Left lobe of liver (tissue), 2 donors: Measurements from ENCODE around the gene GCM1. TPM values are rescaled to one million over a fixed set of nuclear protein-coding genes. Genes with fewer than 3 reads are reported as not detected.

Experiments used
- ATAC-seq: fragments of 200-7000 bp; cut with Tn5 transposase; one replicate; pipeline ENCODE4 v1.9.1; 2020; ENCODE audit warnings: mild to moderate bottlenecking, moderate library complexity
- DNase-seq: peaks from one replicate; pipeline ENCODE4 v3.0.0-alpha.2; 2020; ENCODE audit warnings: low spot score
- total RNA-seq: library from RNA; stranded (reverse); gene quantifications from one replicate; pipeline ENCODE4 v1.2.1, GENCODE V29; 2021
- donor health status: DM: no; HTN: no; CAD: no; lungs with moderate emphysema.
- donor health status: DM: no; HTN: yes; CAD: no.

GCM1 gene
- total RNA-seq, 1 donor from 2014 or later: not detected

DNA sequence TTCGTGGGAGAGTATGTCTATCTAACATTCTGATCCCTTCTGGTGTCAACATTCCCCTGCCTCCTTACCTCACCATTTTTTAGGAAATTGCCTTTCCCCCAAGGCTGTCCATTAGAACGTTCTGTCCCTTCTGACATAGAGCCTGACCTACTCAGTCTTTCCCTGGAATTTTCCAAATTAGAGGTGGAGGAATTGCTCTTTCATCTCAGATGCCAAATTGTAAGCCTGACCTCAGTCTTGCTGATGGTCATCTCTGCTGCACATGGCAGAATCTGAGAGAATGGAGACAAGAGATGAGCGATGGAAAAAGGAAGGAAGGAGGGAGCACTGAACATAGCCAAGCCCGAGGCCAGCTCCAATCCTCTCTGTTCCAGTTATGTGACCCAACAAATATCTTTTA lies 5.4 kb upstream of the GCM1 start:
- no peak for ATAC-seq
- DNase-seq: no peak

DNA sequence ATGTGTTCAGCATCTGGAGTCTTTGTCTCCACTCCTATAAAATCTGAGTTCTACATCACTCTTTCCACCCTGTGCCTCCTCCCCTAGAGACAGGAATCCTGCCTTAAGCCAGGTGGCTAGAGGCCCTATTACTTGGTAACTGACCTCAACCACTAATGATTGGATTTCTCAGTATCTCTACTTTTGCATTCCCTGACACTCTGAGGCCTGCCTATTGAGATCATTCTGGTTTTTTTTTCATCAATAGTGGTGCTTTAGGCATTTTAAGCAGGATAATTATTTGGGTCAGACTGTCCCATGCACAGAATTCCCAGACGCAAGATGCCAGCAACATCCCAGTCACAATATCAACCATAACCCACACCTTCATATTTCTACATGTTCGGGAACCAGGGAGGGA lies 3.9 kb upstream of the GCM1 start:
- no peak for ATAC-seq
- DNase-seq: no peak

DNA sequence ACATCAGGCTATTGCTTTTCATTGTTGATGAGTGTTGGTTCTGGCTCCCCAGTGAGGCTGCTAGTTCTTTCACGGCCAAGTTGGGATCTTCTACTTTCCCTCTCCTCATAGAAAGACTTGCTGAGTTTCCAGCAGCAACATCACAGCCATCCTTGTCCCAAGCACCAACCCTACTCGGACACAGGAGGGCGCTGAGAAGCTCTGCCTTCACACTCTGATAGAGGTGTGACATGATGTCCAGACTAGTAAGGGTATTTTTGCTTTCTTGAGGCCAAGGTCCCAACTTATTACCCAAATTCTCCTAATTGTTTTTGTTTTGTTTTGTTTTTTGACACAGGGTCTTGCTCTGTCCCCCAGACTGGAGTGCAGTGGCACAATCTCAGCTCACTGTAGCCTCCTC lies 3.0 kb upstream of the GCM1 start:
- DNase-seq (no peak), ATAC-seq (no peak)

DNA sequence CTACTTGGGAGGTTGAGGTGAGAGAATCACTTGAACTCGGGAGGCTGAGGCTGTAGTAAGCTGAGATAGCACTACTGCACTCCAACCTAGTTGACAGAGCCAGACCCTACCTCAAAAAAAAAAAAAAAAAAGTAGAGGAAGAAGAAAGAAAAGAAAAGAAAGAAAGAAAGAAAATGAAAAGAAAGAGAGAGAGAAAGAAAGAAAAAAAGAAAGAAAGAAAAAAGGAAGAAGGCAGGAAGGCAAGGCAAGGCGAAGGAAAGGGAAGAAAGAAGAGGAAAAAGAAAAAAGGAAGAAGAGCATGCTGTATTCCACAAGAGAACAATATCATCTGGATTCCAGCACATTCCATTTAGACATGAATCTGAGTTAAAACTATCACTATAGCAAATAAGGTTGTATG lies 3.8 kb downstream of the GCM1 start:
- no peak for ATAC-seq
- DNase-seq: no peak

DNA sequence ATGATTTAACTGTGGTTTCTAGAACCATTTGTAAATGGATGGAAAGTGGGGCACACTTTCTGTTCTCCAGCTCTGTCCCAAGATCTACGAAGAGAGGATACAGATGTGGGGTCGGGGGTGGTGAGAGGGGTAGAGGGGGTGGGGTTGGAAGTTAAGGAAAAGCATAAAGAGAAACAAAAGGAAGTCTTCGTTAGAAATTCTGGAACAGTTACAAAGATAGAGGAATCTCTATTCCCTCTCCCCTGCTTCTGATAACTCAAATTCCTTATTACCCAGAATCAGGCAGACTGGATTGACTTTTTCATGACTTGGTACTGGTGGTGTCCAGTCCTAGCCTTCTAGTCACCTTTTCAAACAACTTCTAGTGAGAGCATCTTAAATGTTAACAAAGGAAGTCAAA lies 4.9 kb downstream of the GCM1 start:
- DNase-seq (no peak), ATAC-seq (no peak)

DNA sequence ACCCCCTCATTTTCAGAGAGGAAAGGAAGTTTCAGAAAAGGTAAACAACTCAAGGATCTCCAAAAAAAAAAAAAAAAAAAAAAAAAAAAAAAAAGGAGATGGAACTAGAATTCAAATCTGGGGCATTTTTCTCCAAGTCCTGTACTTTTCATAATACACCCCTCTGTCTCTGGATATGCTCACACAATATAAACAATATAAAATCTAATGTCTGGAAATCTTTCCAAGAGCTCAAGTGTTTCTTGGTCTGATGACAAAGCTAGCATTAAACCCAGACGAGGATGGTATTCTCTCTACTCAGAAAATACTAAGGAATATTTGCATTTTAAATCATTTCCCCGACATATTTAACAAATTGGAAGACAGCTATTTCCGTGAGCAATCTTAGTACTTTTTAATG lies 5.8 kb downstream of the GCM1 start:
- no peak for ATAC-seq

DNA sequence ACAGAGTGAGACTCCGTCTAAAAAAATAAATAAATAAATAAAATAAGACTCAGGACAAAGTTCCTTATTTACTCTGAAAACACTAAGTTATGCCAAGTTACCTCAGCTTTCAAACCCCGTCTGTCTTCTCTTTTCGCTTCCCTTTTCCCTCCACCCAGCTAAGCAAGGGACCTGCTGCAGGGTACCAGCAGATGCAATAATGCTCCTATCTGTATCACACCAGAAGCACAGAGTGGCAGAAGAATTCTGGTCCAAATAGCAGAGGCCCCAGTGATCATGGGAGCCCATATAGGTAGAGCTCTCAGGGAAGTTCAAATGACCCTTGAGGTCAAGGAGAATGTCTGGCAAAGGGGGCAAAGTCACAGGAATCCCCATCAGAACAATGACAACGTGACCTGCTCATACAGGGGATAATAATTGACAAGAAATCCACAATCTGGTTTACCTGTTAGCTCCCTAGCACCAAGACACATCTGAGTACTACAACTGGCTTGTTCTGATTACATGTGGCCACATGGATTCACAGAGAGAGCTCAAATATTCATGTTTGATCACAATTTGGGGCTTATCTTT lies 8.7 kb downstream of the GCM1 start:
- no peak for DNase-seq
- no peak for ATAC-seq

More for the DNA sequence above, 5.8 kb downstream of the GCM1 start:
- DNase-seq: no peak

DNA sequence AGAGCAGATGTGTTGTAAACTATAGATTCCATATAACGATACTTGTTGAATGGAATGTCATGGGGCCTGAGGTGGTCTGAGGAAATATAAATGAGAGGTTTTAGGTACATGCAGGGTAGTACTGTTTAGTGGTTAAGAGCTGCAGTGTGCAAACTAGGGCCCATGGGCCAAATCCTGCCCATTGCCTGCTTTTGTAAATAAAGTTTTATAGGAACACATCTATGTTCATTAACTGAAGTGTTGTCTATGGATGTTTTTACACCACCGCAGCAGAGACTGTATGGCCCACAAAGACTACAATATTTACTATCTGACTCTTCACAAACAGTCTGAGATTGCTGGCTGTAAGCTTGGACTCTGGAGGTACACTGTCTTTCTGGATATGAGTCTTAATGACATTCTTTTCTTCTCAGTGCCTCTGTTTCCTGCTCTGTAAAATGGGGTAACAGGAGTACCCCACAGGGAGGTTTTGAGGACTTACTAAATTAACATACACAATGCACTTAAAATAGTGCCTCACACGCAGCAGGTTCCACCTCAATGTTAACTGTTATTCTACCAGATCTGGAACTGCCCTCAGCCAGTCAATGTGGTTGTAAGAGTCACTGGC lies 12.5 kb downstream of the GCM1 start:
- no peak for DNase-seq
- ATAC-seq: no peak

DNA sequence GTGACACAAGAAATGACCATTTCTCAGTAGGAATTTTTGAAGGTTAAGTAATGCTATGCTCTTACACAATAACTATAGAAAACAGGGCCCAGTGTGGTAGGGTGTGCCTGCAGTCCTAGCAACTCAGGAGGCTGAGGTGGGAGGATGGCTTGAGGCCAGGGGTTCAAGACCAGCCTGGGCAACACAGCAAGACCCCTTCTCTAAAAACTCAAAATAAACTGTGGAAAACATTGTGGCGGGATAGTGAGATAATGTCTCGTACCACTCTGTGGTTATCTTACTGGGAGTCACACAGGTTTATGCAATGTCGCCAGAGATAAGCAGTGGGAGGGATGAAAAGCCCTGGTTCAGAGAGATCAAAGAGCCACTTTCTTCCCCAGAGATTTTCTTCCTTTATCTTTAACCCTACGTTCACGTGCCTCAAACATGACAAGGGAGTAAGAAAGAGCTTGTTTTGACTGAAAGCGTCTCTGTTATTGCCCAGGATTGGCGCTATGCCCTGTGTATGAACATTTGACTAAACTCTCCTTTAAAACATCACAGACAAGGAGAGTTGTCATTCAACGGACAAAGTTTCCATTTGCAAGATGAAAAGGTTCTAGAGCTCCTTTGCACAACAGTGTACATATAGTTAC lies 13.9 kb downstream of the GCM1 start:
- DNase-seq (no peak), ATAC-seq (no peak)

DNA sequence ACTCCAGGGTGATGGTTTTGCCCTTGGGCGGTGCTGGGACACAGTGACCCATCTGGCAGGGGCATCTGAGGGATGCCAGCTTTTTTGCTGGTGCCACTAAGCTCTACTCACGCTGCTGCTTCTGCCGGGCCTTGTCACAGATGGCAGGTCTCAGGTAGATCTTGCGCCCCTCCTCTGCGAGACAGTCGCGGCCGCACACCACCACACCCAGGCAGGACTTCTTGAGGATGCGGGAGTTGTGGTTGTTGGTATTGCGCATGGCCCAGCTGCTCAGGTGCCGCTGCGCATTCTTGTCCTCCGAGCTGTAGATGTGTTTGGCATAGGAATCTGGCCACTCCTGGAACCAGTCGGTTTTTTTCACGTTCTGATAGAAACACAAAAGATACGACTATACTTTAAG lies 14.7 kb downstream of the GCM1 start:
- DNase-seq (no peak), ATAC-seq (no peak)

DNA sequence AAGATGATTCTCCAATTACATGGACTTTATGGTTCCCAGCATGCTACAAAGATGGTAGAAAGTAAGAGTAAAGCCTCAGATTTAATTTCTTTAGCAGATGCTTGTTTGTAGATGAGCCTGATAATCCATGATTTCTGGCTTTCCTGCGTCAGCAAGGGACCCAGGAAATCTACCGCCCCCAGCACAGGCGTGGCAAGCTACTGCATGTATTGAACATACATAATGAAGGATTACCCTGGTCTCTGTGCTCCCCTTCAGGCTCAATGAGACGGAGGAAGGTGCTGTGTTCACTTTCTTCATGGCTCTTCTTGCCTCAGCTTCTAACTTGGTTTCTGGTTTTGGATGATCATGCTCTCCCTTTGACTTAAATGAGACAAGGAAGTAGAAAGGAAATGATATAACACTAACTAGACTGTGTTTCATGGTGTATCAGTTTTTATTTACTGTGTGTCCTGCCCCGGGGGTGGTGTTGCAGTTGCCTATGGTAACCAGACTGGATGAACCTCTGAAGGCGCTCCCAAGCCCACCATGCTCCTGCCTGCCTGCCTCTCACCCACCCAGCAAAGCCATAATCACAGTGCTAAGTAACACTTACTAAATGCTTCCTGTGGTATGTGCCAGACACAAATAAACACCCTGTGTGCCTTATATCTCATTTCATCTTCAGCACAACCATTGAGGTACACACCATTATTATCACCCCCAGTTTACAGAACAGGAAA lies 17.9 kb downstream of the GCM1 start:
- ATAC-seq: no peak
- no peak for DNase-seq

DNA sequence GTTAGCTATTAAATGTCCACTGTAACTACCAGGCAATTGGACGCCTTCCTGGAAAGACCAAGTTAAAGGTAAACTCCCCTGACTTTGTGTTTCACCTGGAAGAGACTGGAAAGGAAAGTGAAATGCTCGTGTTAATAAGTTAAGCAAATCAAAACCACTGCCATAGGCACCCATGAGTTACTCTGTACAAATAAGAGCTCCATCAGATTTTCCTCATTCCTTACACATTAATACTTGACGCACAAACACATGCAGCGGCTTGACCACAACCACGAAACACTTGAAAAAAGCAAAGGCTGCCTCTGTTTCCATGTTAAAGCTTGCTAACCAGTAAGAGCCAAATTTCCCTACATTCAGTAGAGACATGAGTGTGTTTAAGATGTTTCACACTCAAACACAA lies 19.8 kb downstream of the GCM1 start:
- ATAC-seq: no peak
- no peak for DNase-seq

DNA sequence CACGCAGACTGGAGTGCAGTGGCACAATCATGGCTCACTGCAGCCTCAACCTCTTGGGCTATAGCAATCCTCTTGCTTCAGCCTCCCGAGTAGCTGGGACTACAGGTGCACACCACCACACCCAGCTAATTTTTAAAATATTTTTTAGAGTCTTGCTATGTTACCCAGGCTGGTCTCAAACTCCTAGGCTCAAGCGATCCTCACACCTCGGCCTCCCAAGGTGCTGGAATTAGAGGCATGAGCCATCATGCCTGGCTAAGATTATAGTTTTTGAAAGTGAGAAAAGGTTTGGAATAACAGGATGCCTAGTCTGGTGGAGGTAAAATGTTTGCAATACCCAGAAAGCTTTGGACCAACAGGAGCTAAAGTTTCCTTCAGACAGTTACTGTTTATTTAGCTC lies 23.4 kb downstream of the GCM1 start:
- ATAC-seq (no peak), DNase-seq (no peak)

DNA sequence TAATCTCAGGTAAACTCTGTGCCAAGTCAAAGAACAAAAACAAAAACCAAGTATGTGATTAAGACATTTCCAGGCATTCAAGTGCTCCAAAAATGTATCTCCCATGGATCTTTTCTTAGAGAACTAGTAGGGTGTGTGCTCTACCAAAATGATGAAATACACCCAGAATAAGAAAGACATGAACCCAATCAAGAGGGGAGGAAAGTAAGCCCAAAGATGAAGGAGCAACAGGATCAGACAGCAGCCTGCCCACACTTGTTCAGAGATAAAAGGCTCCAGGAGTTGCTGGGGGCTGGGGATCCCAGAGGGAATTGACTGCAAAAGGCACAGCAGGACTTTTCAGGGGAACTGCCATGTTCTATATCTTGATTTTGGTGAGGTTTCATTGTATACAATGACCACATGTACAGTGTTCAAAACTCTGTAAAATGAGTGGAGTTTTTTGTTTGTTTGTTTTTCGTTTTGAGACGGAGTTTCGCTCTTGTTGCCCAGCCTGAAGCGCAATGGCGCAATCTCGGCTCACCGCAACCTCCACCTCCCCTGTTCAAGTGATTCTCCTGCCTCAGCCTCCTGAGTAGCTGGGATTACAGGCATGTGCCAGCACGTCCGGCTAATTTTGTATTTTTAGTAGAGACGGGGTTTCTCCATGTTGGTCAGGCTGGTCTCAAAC lies 24.4 kb downstream of the GCM1 start:
- ATAC-seq: no peak
- no peak for DNase-seq

DNA sequence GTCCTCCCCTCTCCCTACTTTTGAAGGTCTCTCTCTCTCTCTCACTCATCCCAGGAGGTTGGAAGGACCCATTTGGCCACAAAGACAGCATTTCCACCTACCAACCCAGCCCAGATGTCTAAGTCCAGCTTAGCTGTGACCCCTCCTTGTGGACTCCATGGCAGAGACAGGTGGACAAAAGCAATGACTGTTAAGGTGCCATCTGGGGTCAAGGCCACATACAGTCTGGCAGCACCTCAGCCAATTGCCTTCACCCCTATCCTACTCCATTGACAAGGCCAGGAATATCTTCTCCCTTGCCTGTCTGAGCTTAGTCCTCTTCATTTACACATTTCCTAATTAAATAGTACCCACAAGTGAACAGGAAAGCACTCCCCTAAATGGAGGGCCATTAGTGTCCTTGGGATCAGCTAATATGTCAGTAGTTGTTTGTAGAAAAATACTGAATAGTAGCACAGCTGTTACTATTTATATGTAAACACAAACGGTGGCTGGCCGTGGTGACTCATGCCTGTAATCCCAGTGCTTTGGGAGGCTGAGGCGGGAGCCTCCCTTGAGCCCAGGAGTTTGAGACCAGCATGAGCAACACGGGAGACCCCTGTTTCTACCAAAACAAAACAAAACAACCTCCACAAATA lies 28.8 kb downstream of the GCM1 start:
- ATAC-seq (no peak), DNase-seq (no peak)

DNA sequence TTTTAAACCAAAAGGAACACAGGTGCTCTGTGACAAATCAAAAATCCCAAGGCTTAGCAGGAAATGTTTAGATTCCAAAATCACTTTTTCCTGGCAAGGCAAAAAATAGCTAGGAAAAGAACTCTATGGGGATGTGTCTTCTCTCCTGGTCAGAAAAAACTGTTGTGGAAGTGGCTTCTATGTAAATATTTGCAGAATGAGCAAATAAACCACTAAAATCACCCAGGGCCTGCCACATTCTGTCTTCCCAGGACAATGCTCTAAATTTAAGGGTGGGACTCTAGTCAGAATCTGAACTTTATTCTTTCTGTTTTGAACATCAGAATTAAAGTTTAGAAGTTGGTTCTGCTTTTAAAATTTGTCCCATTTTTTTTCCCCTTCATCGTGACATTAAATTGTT lies 29.3 kb downstream of the GCM1 start:
- ATAC-seq (peak; percentile 54), DNase-seq (no peak)

DNA sequence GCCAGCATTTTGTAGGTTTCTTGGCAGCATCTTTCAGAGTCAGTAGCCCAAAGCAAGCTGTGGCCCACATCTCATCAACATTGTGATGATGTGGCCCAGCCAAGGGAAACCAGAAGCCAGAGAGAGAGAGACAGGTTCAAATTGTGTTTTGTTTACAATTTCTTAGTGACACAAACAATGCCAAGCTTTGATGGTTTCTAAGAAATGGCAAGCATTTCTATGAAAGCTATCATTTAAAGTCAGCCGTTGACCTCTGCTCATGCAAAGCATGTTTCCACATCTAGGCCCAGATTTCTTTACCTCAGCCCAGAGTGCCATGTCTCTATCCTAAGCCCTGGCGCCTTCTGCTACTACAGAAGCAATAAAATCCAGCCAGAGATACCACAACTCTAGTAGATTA lies 32.9 kb downstream of the GCM1 start:
- no peak for DNase-seq
- ATAC-seq: no peak

DNA sequence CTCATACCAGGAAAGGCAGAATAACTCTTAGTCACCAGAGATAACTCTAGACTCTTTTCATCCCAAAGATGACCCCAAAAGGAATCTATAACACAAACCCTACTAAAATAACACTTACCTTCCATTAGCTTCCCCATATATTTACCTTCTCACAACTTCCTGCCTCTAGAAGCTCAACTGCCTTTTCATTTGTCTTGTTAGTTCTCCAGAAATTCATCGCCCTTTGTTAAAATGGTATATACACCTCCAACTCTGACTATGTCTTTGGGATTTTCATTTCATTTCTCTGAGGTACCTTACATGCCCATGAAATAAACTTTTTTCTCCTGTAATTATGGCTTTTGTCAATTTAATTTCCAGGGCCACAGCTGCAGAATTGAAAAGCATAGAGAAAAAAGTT lies 33.5 kb downstream of the GCM1 start:
- no peak for DNase-seq
- ATAC-seq: no peak

DNA sequence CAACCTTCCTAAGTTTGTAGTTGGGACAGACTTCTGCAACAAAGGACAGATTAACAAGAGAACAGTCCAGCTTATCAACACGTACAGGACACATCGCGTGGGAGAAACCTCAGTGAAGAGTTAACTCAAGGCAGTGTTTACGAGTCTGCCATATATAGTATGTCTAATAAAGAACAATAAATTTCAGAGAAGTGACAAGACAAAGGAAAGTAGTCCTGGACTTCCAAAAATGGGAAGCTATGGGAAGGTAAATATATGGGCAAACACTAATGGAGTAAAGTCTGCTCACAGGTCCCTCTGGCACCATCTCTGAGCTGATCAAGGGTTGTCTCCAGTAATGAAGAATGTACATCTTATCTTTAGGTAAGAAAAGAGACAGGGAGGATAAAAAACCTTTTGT lies 34.9 kb downstream of the GCM1 start:
- DNase-seq (no peak), ATAC-seq (no peak)

DNA sequence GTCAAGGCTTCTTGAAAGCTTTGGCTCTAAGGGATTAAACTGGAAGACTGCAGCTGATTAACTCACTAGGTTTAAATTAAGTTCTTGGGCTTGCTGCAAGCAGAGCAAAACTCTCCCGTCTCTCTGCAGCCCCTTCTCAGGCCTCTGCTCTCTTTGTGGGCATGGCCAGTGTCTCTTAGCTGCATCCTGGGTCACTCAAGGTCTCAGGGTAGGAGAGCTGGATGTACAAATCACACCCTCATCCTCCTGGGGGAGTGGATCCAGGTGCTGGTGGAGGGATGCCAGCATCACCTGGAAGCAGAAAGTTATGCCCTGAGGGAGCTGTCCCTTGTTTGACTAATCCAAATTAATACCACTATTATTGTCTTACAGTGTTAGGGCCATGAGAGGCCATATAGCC lies 35.8 kb downstream of the GCM1 start:
- DNase-seq: no peak
- no peak for ATAC-seq

DNA sequence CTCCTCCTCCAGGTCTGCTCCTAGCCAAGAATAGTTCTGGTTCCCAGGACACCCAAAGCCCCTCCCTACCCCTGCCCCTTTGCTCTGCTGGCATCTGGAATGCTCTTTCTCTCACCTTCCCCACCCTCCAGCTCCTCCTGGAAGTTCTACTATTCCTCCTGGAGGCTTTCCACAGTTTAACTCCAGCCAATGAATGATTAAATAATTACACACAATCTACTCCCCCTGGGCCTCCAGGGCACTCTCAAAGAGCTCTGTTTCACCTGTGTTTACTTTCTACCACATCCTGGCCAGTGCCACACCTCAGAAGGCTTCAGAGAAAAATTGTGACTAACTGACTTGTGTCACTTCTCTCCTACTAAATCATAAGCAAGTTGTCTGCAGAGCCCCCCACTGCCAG lies 36.2 kb downstream of the GCM1 start:
- no peak for ATAC-seq
- DNase-seq: no peak
